B cell (primary cell): ENCODE measurements around the gene PRAMEF12. TPM values are rescaled to one million over a fixed set of nuclear protein-coding genes. Genes with fewer than 3 reads are reported as not detected.

ENCODE experiments used
- ATAC-seq: fragments of 200-7000 bp; cut with Tn5 transposase; one replicate; pipeline ENCODE4 v1.10.0; 2021; ENCODE audit warnings: low read depth, mild to moderate bottlenecking, moderate number of reproducible peaks, moderate library complexity
- CTCF ChIA-PET: fragments of 350-600 bp; sonication (Branson Sonifier 250); formaldehyde crosslinking; loops from one replicate; lab custom pipeline; 2021; ENCODE audit warnings: antibody characterized with exemption, inconsistent platforms; lab: Charles Lee
- POLR2A ChIA-PET: fragments of 350-600 bp; sonication (Branson Sonifier 250); formaldehyde crosslinking; loops from one replicate; lab custom pipeline; 2021; ENCODE audit warnings: antibody characterized with exemption; lab: Charles Lee
- DNase-seq: peaks from one replicate; pipeline ENCODE4 v3.0.0; 2013
- H2AFZ ChIP-seq: 2 replicates; pipeline ENCODE4 v1.6.1; 2012; ENCODE audit warnings: mild to moderate bottlenecking, low read depth, low read length; ENCODE audit not compliant: insufficient read depth, poor library complexity, severe bottlenecking
- H3K27ac ChIP-seq, 2 donors: 1 replicate in 1 of 2; 2 replicates in 1 of 2; pipeline ENCODE4 v1.5.1; 2012 to 2013; ENCODE audit warnings: low read length in 2 of 2, mild to moderate bottlenecking in 2 of 2, moderate library complexity in 1 of 2
- H3K27me3 ChIP-seq, 4 experiments: fragments of 200-600 bp in 1 of 4; sonication (generic) in 1 of 4; replicated peaks in 1 of 4; 1 replicate in 2 of 4; 2 replicates in 2 of 4; pipeline versions ENCODE4 v1.6.1 to v1.7.0; 2013 to 2016; ENCODE audit warnings: low read length in 3 of 4, mild to moderate bottlenecking in 2 of 4, mixed read lengths in 1 of 4, moderate library complexity in 1 of 4; ENCODE audit not compliant: insufficient read depth in 4 of 4, control insufficient read depth in 3 of 4; ENCODE audit errors: control extremely low read depth in 1 of 4
- H3K36me3 ChIP-seq, 2 experiments: replicated peaks in 1 of 2; 1 replicate in 1 of 2; 2 replicates in 1 of 2; pipeline versions ENCODE4 v1.6.1 to v1.7.1; 2013; ENCODE audit warnings: low read length in 1 of 2; ENCODE audit not compliant: insufficient read depth in 2 of 2, control insufficient read depth in 1 of 2; ENCODE audit errors: control extremely low read depth in 1 of 2, extremely low read depth in 1 of 2
- H3K4me1 ChIP-seq, 2 donors: fragments of 200-600 bp in 1 of 2; sonication (generic) in 1 of 2; 1 replicate in 1 of 2; 2 replicates in 1 of 2; pipeline versions ENCODE4 v1.5.1 to v1.6.1; 2013 to 2017; ENCODE audit warnings: low read length in 2 of 2; ENCODE audit not compliant: control insufficient read depth in 2 of 2, insufficient read depth in 2 of 2
- H3K4me2 ChIP-seq: replicated peaks from 2 replicates; pipeline ENCODE3; 2012; ENCODE audit warnings: mild to moderate bottlenecking, low read depth, low read length; ENCODE audit not compliant: poor library complexity, severe bottlenecking
- H3K4me3 ChIP-seq, 5 experiments: fragments of 200-600 bp in 1 of 5; sonication (generic) in 1 of 5; 1 replicate in 3 of 5; 2 replicates in 2 of 5; pipeline versions ENCODE4 v1.5.1 to v1.7.0; 2011 to 2016; ENCODE audit warnings: low read length in 4 of 5, mild to moderate bottlenecking in 4 of 5, low read depth in 2 of 5, control low read depth in 1 of 5, moderate library complexity in 1 of 5; ENCODE audit not compliant: insufficient read depth in 1 of 5; ENCODE audit errors: control extremely low read depth in 1 of 5, extremely low read depth in 1 of 5
- H3K79me2 ChIP-seq: fragments of 200-600 bp; sonication (generic); one replicate; pipeline ENCODE4 v1.6.0; 2016; ENCODE audit warnings: low read length; ENCODE audit not compliant: control insufficient read depth, insufficient read depth
- H3K9ac ChIP-seq: fragments of 200-600 bp; sonication (generic); 2 replicates; pipeline ENCODE4 v1.6.1; 2017; ENCODE audit warnings: mild to moderate bottlenecking, low read length, moderate library complexity
- H3K9me3 ChIP-seq, 3 donors: one replicate each; pipeline versions ENCODE4 v1.6.1 to v1.7.1; 2013; ENCODE audit warnings: low read length in 2 of 3; ENCODE audit not compliant: control insufficient read depth in 2 of 3, insufficient read depth in 1 of 3; ENCODE audit errors: control extremely low read depth in 1 of 3
- H4K20me1 ChIP-seq: 2 replicates; pipeline ENCODE4 v1.6.0; 2012; ENCODE audit warnings: mild to moderate bottlenecking, low read length; ENCODE audit not compliant: insufficient read depth, control insufficient read depth, poor library complexity, severe bottlenecking
- H3K27ac Mint-ChIP-seq: one replicate; pipeline ENCODE4 v1.8.0; 2021; ENCODE audit warnings: mixed read lengths
- H3K27me3 Mint-ChIP-seq: one replicate; pipeline ENCODE4 v1.8.0; 2021; ENCODE audit warnings: mixed read lengths
- H3K4me1 Mint-ChIP-seq: one replicate; pipeline ENCODE4 v1.8.0; 2021; ENCODE audit warnings: mixed read lengths
- H3K4me3 Mint-ChIP-seq: one replicate; pipeline ENCODE4 v1.8.0; 2021; ENCODE audit warnings: mixed read lengths
- H3K9me3 Mint-ChIP-seq: one replicate; pipeline ENCODE4 v1.8.0; 2022; ENCODE audit warnings: mixed read lengths; ENCODE audit not compliant: insufficient read depth
- EZH2 ChIP-seq: IDR thresholded peaks from 2 replicates; pipeline ENCODE4 v1.6.1; 2012; ENCODE audit warnings: borderline replicate concordance, low read depth, mild to moderate bottlenecking, moderate library complexity, low read length; ENCODE audit not compliant: insufficient read depth, poor library complexity, severe bottlenecking
- WGBS: methylation state at CpG from one replicate; pipeline ENCODE4 v1.1.5; 2013; ENCODE audit warnings: missing lambda C conversion rate; ENCODE audit not compliant: insufficient coverage; 5-methylcytosine and 5-hydroxymethylcytosine counted together
- intact Hi-C: fragments of 100-400 bp; cut with micrococcal nuclease; formaldehyde crosslinking; loops from one replicate; pipeline ENCODE4 v1.10.0; 2022
- polyA plus RNA-seq: library from polyadenylated mRNA; depleted of rRNA; stranded (reverse); fragments of >200 nt; gene quantifications from 2 replicates; pipeline ENCODE4 v1.2.3, GENCODE V29; 2012
- total RNA-seq, 2 donors: library from RNA; stranded (reverse); fragments of 120-200 nt in 1 of 2; gene quantifications; 1 replicate in 1 of 2; 2 replicates in 1 of 2; pipeline versions ENCODE4 v1.2.3 to v1.2.4, GENCODE V29; 2013 to 2022
- TF ChIP-seq, protein P1 (sequence below): fragments of 200-600 bp; IDR thresholded peaks from one replicate; pipeline ENCODE4 v1.8.0; 2022; ENCODE audit warnings: antibody characterized with exemption, mild to moderate bottlenecking

PRAMEF12 gene
- total and polyA plus RNA-seq, 2 donors (not counting 1 experiment from before 2014, with no cell fraction given): not detected

DNA sequence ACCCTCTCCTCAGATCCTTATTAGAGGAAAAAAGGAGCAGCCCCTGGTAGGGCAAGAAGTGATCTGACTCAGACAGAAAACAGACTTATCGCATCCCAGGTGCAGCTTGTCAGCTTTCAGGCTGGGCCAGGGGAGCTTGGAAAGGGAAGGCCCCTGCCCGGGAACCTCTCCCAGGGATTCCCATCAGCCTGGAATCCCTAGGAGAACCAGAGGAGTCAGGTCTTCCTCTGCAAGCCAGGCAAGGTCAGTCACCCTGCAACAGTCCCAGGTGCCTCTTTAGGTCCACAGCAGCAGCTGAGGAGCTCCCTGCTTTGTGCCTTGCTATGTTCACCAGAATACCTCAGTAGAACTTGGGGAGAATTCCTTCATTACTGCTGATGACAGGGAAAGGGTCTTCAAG is 2.9 kb upstream of the PRAMEF12 start:
- Histone ChIP-seq H3K9me3 (no peaks in the 10 kb centered on the region), H3K36me3 (no peaks in the 10 kb centered on the region), H4K20me1 (no peaks in the 10 kb centered on the region), H3K27ac (no peak overlapping the region), H2AFZ (no peak overlapping the region), H3K79me2 (no peaks in the 10 kb centered on the region), H3K4me1 (no peaks in the 10 kb centered on the region), H3K9ac (no peak overlapping the region), H3K4me3 (no peak overlapping the region), H3K27me3 (peaks cover 0 to 11% (median 0%) of the 10 kb centered on the region in 4 experiments), H3K4me2 (no peak overlapping the region)
- CTCF ChIA-PET: no interaction called here
- DNase-seq (no peak), ATAC-seq (no peak)
- peaks cover 34% of the 10 kb centered on the region for H3K27me3 Mint-ChIP-seq
- intact Hi-C loops: no loop called here
- no peak overlapping the region for H3K27ac Mint-ChIP-seq
- TF ChIP-seq, protein P1, sequence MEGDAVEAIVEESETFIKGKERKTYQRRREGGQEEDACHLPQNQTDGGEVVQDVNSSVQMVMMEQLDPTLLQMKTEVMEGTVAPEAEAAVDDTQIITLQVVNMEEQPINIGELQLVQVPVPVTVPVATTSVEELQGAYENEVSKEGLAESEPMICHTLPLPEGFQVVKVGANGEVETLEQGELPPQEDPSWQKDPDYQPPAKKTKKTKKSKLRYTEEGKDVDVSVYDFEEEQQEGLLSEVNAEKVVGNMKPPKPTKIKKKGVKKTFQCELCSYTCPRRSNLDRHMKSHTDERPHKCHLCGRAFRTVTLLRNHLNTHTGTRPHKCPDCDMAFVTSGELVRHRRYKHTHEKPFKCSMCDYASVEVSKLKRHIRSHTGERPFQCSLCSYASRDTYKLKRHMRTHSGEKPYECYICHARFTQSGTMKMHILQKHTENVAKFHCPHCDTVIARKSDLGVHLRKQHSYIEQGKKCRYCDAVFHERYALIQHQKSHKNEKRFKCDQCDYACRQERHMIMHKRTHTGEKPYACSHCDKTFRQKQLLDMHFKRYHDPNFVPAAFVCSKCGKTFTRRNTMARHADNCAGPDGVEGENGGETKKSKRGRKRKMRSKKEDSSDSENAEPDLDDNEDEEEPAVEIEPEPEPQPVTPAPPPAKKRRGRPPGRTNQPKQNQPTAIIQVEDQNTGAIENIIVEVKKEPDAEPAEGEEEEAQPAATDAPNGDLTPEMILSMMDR: no peak
- no peak for TF ChIP-seq EZH2
- H3K4me3 Mint-ChIP-seq: no peak overlapping the region
- WGBS: 92% methylated on average over 2 of the region's 2 CpGs
- no peaks in the 10 kb centered on the region for H3K4me1 Mint-ChIP-seq
- POLR2A ChIA-PET: no interaction called here
- H3K9me3 Mint-ChIP-seq: no peaks in the 10 kb centered on the region

DNA sequence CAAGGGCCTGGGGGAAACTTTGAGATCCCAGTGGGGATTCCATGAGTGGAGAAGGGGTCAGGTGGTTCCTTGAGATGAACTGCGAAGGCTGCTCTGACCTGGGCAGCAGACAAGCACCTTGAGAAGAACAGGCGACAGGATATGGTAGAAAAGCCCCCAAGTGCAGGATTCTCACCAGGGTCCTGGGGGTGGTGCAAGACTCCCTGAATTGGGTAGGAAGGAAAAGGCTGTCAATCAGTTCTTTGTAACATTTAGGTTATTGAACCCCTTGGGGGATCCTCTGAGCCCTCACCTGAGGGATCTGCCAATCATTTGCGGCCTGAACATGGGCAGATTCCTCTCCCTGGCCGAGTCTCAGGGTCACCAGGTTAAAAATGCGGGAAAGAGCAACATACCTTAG is 2.4 kb upstream of the PRAMEF12 start:
- ChIA-PET POLR2A (no interaction called here), CTCF (no interaction called here)
- Histone ChIP-seq H3K27me3 (peaks cover 0 to 11% (median 0%) of the 10 kb centered on the region in 4 experiments), H3K9ac (no peak overlapping the region), H3K4me2 (no peak overlapping the region), H3K9me3 (no peaks in the 10 kb centered on the region), H3K4me1 (no peaks in the 10 kb centered on the region), H4K20me1 (no peaks in the 10 kb centered on the region), H3K79me2 (no peaks in the 10 kb centered on the region), H3K36me3 (no peaks in the 10 kb centered on the region), H3K4me3 (no peak overlapping the region), H3K27ac (no peak overlapping the region), H2AFZ (no peak overlapping the region)
- H3K4me3 Mint-ChIP-seq: no peak overlapping the region
- TF ChIP-seq, protein P1: no peak
- TF ChIP-seq EZH2: no peak
- WGBS: 90% methylated on average over 4 of the region's 5 CpGs
- ATAC-seq (no peak), DNase-seq (no peak)
- intact Hi-C loops: no loop called here
- H3K27me3 Mint-ChIP-seq: peaks cover 34% of the 10 kb centered on the region
- no peaks in the 10 kb centered on the region for H3K9me3 Mint-ChIP-seq
- H3K27ac Mint-ChIP-seq: no peak overlapping the region
- H3K4me1 Mint-ChIP-seq: no peaks in the 10 kb centered on the region
